HFF-Myc (cell line): Measurements from ENCODE around the gene STT3B.

Experiments
- DNase-seq: peaks from one replicate; pipeline ENCODE4 v3.0.0-alpha.2; 2011; ENCODE audit warnings: low read depth; ENCODE audit errors: extremely low read depth
- H3K4me3 ChIP-seq: replicated peaks from 2 replicates; pipeline ENCODE4 v1.5.1; 2011; ENCODE audit warnings: low read depth, mild to moderate bottlenecking, control low read depth, low read length
- TF ChIP-seq, protein P1 (sequence below): IDR thresholded peaks from 2 replicates; pipeline ENCODE4 v1.5.1; 2012; ENCODE audit warnings: mild to moderate bottlenecking, low read depth, low read length, control low read depth; ENCODE audit errors: missing control alignments

The STT3B gene

DNA sequence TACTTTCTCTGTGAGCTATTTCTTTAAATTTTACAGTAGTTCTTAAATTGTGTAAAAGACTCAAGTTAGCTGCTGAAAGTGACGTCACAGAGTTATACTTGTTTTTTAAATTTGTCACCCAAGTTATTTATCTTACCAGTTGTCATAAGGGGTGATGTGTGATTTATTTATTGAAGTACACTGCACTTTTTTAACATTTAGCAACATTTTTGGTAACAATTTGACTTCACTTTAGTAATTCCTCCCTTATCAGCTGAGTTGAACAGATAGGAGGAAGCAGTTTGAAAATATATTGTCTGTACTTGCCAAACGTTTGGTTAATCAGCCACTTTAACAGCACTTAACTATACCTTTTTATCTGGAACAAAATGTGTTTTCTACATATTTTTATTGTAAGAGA lies 3.8 kb downstream of the STT3B start:
- no peak for DNase-seq
- H3K4me3 ChIP-seq, result no peak overlapping the region
- TF ChIP-seq, protein P1, sequence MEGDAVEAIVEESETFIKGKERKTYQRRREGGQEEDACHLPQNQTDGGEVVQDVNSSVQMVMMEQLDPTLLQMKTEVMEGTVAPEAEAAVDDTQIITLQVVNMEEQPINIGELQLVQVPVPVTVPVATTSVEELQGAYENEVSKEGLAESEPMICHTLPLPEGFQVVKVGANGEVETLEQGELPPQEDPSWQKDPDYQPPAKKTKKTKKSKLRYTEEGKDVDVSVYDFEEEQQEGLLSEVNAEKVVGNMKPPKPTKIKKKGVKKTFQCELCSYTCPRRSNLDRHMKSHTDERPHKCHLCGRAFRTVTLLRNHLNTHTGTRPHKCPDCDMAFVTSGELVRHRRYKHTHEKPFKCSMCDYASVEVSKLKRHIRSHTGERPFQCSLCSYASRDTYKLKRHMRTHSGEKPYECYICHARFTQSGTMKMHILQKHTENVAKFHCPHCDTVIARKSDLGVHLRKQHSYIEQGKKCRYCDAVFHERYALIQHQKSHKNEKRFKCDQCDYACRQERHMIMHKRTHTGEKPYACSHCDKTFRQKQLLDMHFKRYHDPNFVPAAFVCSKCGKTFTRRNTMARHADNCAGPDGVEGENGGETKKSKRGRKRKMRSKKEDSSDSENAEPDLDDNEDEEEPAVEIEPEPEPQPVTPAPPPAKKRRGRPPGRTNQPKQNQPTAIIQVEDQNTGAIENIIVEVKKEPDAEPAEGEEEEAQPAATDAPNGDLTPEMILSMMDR, result no peak

DNA sequence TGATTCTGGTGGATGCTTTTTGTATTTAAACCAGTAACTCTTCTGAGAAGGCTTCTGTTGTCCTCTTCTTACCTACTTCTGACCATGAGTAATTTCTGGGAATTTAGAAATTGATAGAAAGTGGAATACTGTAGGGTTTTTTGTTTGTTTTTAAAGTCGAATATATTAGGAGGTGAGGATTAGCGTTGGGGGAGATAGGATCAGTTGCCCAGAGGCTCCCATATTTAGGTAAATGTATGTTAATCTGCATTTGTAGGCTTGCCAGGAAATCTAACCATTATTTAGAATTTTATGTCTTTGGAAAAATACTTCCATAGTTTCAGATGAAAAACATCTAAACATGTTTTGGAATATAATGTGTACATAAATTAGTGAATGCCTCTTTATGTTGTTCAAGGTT lies 6.1 kb downstream of the STT3B start:
- H3K4me3 ChIP-seq, result no peak overlapping the region
- TF ChIP-seq, protein P1, result no peak
- DNase-seq, result no peak

- no peak overlapping the region for H3K4me3 ChIP-seq
- no peak for DNase-seq
- TF ChIP-seq, protein P1, result no peak
Observed at GRCh38 chr3:31539275-31539674, 6.5 kb downstream of the STT3B start.

- no peak overlapping the region for H3K4me3 ChIP-seq
- TF ChIP-seq, protein P1, result no peak
- no peak for DNase-seq
Observed at GRCh38 chr3:31541089-31541488, 8.4 kb downstream of the STT3B start.

DNA sequence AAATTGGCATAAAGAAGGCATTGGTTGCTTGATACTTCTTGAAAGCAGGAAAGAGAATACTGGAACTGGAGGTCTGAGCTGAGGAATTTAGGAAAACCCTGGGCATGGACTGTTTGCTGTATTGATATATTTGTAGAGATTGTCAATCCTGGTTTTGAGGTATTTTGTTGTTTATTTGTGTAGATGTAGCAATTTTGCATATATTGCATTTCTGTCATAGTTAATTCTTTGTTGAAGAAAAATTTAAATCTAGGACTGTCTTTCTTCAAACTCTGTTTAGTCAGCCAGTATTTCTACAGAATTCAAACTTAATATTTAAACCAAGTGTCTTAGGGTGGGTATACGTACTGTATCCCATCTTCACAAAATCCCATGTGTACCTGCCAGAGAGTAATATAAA lies 9.5 kb downstream of the STT3B start:
- no peak for DNase-seq
- TF ChIP-seq, protein P1, result no peak
- no peak overlapping the region for H3K4me3 ChIP-seq

DNA sequence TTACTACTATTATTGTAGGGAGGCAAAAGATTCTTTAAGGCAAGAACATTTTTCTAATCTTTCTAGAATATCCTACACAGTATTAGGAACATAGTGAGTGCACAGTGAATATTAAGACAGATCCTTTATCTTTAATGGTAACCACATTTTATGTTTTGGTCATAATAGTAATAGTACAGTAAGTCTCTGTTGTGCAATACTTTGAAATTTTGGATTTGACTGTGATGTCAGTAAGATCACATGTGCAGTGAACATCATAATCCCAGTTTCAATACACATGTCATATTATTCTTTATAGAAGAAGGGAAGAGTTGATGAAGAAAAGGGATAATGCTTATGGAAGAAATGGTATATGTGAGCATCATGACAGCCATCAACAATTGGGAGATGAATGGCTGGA lies 10.7 kb downstream of the STT3B start:
- no peak overlapping the region for H3K4me3 ChIP-seq
- TF ChIP-seq, protein P1, result no peak
- no peak for DNase-seq

DNA sequence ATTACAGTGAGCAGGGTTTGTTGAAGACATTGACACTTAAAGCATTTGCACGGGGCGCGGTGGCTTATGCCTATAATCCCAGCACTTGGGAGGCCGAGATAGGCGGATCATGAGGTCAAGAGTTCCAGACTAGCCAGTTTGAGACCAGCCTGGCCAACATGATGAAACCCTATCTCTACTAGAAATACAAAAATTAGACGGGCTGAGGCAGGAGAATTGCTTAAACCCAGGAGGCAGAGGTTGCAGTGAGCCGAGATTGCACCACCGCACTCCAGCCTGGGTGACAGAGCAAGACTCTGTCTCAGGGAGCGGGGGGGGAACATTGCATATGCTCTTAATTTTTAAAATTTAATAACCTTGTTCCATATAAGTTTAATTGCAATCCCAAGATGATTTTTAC lies 11.9 kb downstream of the STT3B start:
- DNase-seq, result no peak

More for the DNA sequence above, 11.9 kb downstream of the STT3B start:
- TF ChIP-seq, protein P1, result no peak
- H3K4me3 ChIP-seq, result no peak overlapping the region
